Left lung (tissue), 10 donors: ENCODE measurements around the gene SYCP2. TPM values are rescaled to one million over a fixed set of nuclear protein-coding genes. Genes with fewer than 3 reads are reported as not detected.

Experiments
- ATAC-seq: fragments of 200-7000 bp; cut with Tn5 transposase; one replicate; pipeline ENCODE4 v1.9.1; 2020; ENCODE audit warnings: moderate library complexity
- DNase-seq, 4 donors: peaks; one replicate each; pipeline ENCODE4 v3.0.0-alpha.2; 2013 to 2020
- H3K27ac ChIP-seq, 2 donors: fragments of 200-600 bp; sonication (generic) in 1 of 2; one replicate each; pipeline versions ENCODE4 v1.5.0 to v1.8.0; 2020 to 2021
- H3K27me3 ChIP-seq, 2 donors: fragments of 200-600 bp; sonication (generic) in 1 of 2; one replicate each; pipeline versions ENCODE4 v1.5.0 to v1.8.0; 2020 to 2021
- H3K36me3 ChIP-seq, 2 donors: fragments of 200-600 bp; sonication (generic) in 1 of 2; one replicate each; pipeline versions ENCODE4 v1.5.0 to v1.8.0; 2020 to 2021
- H3K4me1 ChIP-seq, 2 donors: fragments of 200-600 bp; one replicate each; pipeline ENCODE4 v1.8.0; 2021
- H3K4me3 ChIP-seq, 2 donors: fragments of 200-600 bp; sonication (generic) in 1 of 2; one replicate each; pipeline versions ENCODE4 v1.5.0 to v1.8.0; 2020 to 2021; ENCODE audit warnings: mild to moderate bottlenecking in 1 of 2
- H3K9me3 ChIP-seq, 2 donors: fragments of 200-600 bp; sonication (generic) in 1 of 2; one replicate each; pipeline versions ENCODE4 v1.5.0 to v1.8.0; 2020 to 2021
- CTCF ChIP-seq, 2 donors: fragments of 200-600 bp; sonication (generic) in 1 of 2; IDR thresholded peaks; one replicate each; pipeline versions ENCODE4 v1.5.0 to v1.8.0; 2021; ENCODE audit warnings: antibody characterized with exemption in 2 of 2
- intact Hi-C, 2 donors: fragments of 100-400 bp; cut with DNase I; formaldehyde crosslinking; loops; one replicate each; pipeline versions ENCODE4 v1.11.2 to v1.14.2; 2022
- polyA plus RNA-seq, 6 donors: library from polyadenylated mRNA; unstranded; fragments of 120-200 nt; gene quantifications; one replicate each; pipeline ENCODE4 v1.2.1, GENCODE V29; 2013; ENCODE audit not compliant: insufficient read length in 6 of 6
- total RNA-seq, 2 donors: library from RNA; stranded (reverse); fragmentation: NEBNext Ultra II Directional; extraction: Animal tissue kit (Norgen Biotek cat#: 25700); gene quantifications; one replicate each; pipeline ENCODE4 v1.2.1, GENCODE V29; 2021
- donor health status: DM: no; HTN: yes; CAD: no.
- donor health status: DM: no; HTN: no; CAD: no.

The SYCP2 gene
- total and polyA plus RNA-seq, 8 donors = 1.8 to 12.0 (median 9.1) TPM

- intact Hi-C loops = no loop called here
- no peak overlapping the region for H3K27ac ChIP-seq
- no peak overlapping the region for H3K4me3 ChIP-seq
- no peaks in the 10 kb centered on the region for H3K27me3 ChIP-seq
- ATAC-seq (no peak), DNase-seq (no peak)
- TF ChIP-seq CTCF (IDR thresholded peaks at IDR 0.05) = no peak
- H3K4me1 ChIP-seq = no peaks in the 10 kb centered on the region
- H3K9me3 ChIP-seq = no peaks in the 10 kb centered on the region
- H3K36me3 ChIP-seq = no peaks in the 10 kb centered on the region
These were observed 85.3 kb downstream of the SYCP2 start for GRCh38 chr20:59848182-59848581.

- DNase-seq = no peak
- TF ChIP-seq CTCF (IDR thresholded peaks at IDR 0.05) = no peak
- H3K27me3 ChIP-seq = no peaks in the 10 kb centered on the region
- no peak overlapping the region for H3K4me3 ChIP-seq
- no peaks in the 10 kb centered on the region for H3K36me3 ChIP-seq
- H3K9me3 ChIP-seq = no peaks in the 10 kb centered on the region
- intact Hi-C loops = no loop called here
- no peak overlapping the region for H3K27ac ChIP-seq
- no peaks in the 10 kb centered on the region for H3K4me1 ChIP-seq
- no peak for ATAC-seq
These were observed 88.0 kb downstream of the SYCP2 start for GRCh38 chr20:59845472-59845871.

DNA sequence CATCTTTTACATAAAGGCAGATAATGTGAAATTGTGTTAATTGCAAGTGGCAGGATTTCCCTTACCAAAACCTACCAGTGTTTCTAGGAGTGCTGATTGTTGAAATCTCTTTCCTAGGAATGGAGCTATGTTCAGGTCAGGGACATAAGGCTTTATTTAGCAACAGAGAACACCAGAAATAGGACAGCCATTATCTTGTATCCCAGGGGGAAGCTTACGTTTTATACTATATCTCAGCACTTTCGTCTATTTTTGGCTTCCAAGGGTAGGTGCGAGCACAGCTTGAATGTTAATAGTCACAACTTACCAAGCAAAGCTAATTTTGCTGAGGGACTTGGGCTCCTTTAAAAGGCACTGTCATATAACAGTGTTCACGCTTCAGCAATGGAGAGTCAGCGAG is 94.0 kb downstream of the SYCP2 start:
- Histone ChIP-seq H3K4me1 (peaks cover 0 to 12% of the 10 kb centered on the region in 2 donors), H3K36me3 (no peaks in the 10 kb centered on the region), H3K4me3 (no peak overlapping the region), H3K27ac (no peak overlapping the region), H3K27me3 (peaks cover 0 to 21% of the 10 kb centered on the region in 2 donors), H3K9me3 (no peaks in the 10 kb centered on the region)
- no peak for ATAC-seq
- no peak for TF ChIP-seq CTCF (IDR thresholded peaks at IDR 0.05)
- intact Hi-C loops = no loop called here
- DNase-seq = no peak

DNA sequence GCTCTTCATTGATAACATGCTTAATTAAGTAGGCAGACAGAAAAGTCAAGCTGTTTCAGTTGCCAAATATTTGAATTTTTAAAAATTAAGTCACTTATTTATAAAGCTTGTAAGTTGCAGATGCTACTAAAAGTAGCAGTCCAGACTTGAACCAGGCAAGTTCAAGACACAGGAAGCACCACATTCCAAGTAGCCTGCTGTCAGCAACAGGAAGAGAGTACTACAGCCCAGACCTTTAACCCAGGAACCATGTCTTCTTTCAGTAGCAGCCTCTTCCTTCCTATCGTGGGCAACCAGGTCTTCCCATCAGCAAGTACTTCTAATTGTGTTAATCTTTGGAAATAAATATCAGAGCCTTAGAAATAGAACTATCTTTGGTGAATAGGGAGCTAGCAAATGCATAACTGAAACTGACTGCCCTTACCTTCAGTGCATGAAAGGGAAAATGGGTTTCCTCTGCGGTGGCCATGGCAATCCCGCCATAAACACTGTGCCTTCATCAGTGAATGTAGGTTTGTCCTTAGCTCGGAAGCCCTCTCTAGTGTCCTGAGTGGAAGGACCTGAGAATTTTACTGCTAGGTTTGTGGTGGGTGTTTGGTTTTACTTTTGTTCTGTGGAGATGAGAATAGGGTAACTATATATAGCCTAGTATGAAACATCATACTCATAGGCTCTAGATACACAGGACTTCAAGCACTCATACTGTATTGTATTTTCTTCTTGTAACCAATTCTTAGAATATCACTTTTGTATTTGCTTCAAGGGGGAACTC is 95.6 kb downstream of the SYCP2 start:
- H3K4me3 ChIP-seq = no peak overlapping the region
- no peak for DNase-seq
- no peaks in the 10 kb centered on the region for H3K36me3 ChIP-seq
- ATAC-seq = peak; percentile 13
- H3K9me3 ChIP-seq = no peaks in the 10 kb centered on the region
- no peak overlapping the region for H3K27ac ChIP-seq
- H3K4me1 ChIP-seq = peaks cover 0 to 12% of the 10 kb centered on the region in 2 donors
- TF ChIP-seq CTCF (IDR thresholded peaks at IDR 0.05) = no peak
- intact Hi-C loops = no loop called here
- peaks cover 0 to 23% of the 10 kb centered on the region in 2 donors for H3K27me3 ChIP-seq

- TF ChIP-seq CTCF (IDR thresholded peaks at IDR 0.05) = no peak
- intact Hi-C loops = no loop called here
- H3K4me1 ChIP-seq = peaks cover 0 to 12% of the 10 kb centered on the region in 2 donors
- peak; percentile 75 for ATAC-seq
- peak overlapping the region in 1 of 2 donors; percentile 7 for H3K4me3 ChIP-seq
- DNase-seq = no peak
- no peak overlapping the region for H3K27ac ChIP-seq
- peaks cover 0 to 33% of the 10 kb centered on the region in 2 donors for H3K27me3 ChIP-seq
- no peaks in the 10 kb centered on the region for H3K36me3 ChIP-seq
- H3K9me3 ChIP-seq = no peaks in the 10 kb centered on the region
These were observed 96.7 kb downstream of the SYCP2 start for GRCh38 chr20:59836767-59837166.
